CD8-positive, alpha-beta memory T cell (primary cell): Measurements from ENCODE around the gene COQ7. TPM values are rescaled to one million over a fixed set of nuclear protein-coding genes. Genes with fewer than 3 reads are reported as not detected.

Experiments
- CTCF ChIA-PET: fragments of 350-600 bp; sonication (Branson Sonifier 250); formaldehyde crosslinking; loops from one replicate; lab custom pipeline; 2021; ENCODE audit warnings: antibody characterized with exemption; lab: Charles Lee
- POLR2A ChIA-PET: fragments of 350-600 bp; sonication (Branson Sonifier 250); formaldehyde crosslinking; loops from one replicate; lab custom pipeline; 2021; ENCODE audit warnings: antibody characterized with exemption; lab: Charles Lee
- DNase-seq, 5 donors: peaks; one replicate each; pipeline versions ENCODE4 v3.0.0 to v3.0.0-alpha.2; 2020 to 2022; ENCODE audit warnings: mixed read lengths in 1 of 5
- H3K27ac ChIP-seq: one replicate; pipeline ENCODE4 v1.7.0; 2013; ENCODE audit warnings: low read depth, mild to moderate bottlenecking, low read length, moderate library complexity
- H3K27me3 ChIP-seq: 2 replicates; pipeline ENCODE4 v1.7.0; 2013; ENCODE audit warnings: low read length, mild to moderate bottlenecking; ENCODE audit not compliant: insufficient read depth, poor library complexity, severe bottlenecking
- H3K36me3 ChIP-seq: 2 replicates; pipeline ENCODE4 v1.7.0; 2013; ENCODE audit warnings: mild to moderate bottlenecking, low read length, moderate library complexity; ENCODE audit not compliant: insufficient read depth
- H3K4me1 ChIP-seq: 2 replicates; pipeline ENCODE4 v1.7.0; 2013; ENCODE audit warnings: mild to moderate bottlenecking, low read length, moderate library complexity; ENCODE audit not compliant: insufficient read depth
- H3K4me3 ChIP-seq: 2 replicates; pipeline ENCODE4 v1.7.0; 2013; ENCODE audit warnings: mild to moderate bottlenecking, low read length
- H3K9me3 ChIP-seq: 2 replicates; pipeline ENCODE4 v1.7.0; 2013; ENCODE audit warnings: mild to moderate bottlenecking, low read length
- H3K27ac Mint-ChIP-seq, 8 donors: one replicate each; pipeline ENCODE4 v1.8.0; 2020 to 2021; ENCODE audit warnings: mixed read lengths in 8 of 8, mild to moderate bottlenecking in 6 of 8, inconsistent platforms in 3 of 8, moderate library complexity in 3 of 8
- H3K27me3 Mint-ChIP-seq, 2 donors: one replicate each; pipeline ENCODE4 v1.8.0; 2020 to 2021; ENCODE audit warnings: mixed read lengths in 2 of 2, mild to moderate bottlenecking in 1 of 2, moderate library complexity in 1 of 2
- H3K36me3 Mint-ChIP-seq, 3 donors: one replicate each; pipeline ENCODE4 v1.8.0; 2020 to 2021; ENCODE audit warnings: mixed read lengths in 3 of 3, inconsistent platforms in 1 of 3, mild to moderate bottlenecking in 1 of 3
- H3K4me1 Mint-ChIP-seq, 3 donors: one replicate each; pipeline ENCODE4 v1.8.0; 2020 to 2021; ENCODE audit warnings: mixed read lengths in 3 of 3, inconsistent platforms in 1 of 3, mild to moderate bottlenecking in 1 of 3
- H3K4me3 Mint-ChIP-seq, 7 donors: one replicate each; pipeline ENCODE4 v1.8.0; 2020 to 2021; ENCODE audit warnings: mixed read lengths in 7 of 7, mild to moderate bottlenecking in 6 of 7, moderate library complexity in 4 of 7, inconsistent platforms in 2 of 7
- H3K9me3 Mint-ChIP-seq, 5 donors: one replicate each; pipeline ENCODE4 v1.8.0; 2020 to 2022; ENCODE audit warnings: mixed read lengths in 5 of 5, mild to moderate bottlenecking in 3 of 5, moderate library complexity in 2 of 5, inconsistent platforms in 1 of 5
- polyA plus RNA-seq: library from polyadenylated mRNA; unstranded; fragments of 300-500 nt; fragmentation: Illumina TruSeq; gene quantifications from one replicate; pipeline ENCODE4 v1.2.3, GENCODE V29; 2021
- total RNA-seq, 2 experiments: library from RNA; stranded (reverse); gene quantifications; one replicate each; pipeline ENCODE4 v1.2.3, GENCODE V29; 2021

Gene COQ7
- total and polyA plus RNA-seq, 3 experiments from 2014 or later, result 13.2 to 22.4 (median 22.4) TPM

DNA sequence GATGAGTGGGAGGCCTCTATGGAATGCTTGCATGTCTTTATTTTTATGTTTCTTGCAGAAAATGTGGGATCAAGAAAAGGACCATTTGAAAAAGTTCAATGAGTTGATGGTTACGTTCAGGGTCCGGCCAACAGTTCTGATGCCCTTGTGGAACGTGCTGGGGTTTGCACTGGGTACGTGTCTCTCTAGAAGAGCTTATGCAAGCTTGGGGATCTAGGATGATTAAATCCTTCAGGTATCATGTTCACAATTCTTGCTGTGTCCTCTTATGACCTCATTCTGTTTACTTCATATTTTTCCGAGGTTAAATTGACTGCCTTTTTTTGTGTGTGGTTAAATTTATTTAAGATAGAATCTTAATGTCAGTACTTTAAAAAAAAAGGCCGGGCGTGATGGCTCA is 6.4 kb downstream of the COQ7 start:
- Histone ChIP-seq H3K36me3 (no peaks in the 10 kb centered on the region), H3K27ac (no peak overlapping the region), H3K9me3 (no peaks in the 10 kb centered on the region), H3K4me1 (peaks cover 2% of the 10 kb centered on the region), H3K4me3 (no peak overlapping the region), H3K27me3 (no peaks in the 10 kb centered on the region)
- Mint-ChIP-seq H3K36me3 (peaks cover 4 to 51% (median 14%) of the 10 kb centered on the region in 3 donors), H3K27ac (peak overlapping the region in 2 of 8 donors; percentile 19 to 72), H3K27me3 (no peaks in the 10 kb centered on the region), H3K9me3 (no peaks in the 10 kb centered on the region), H3K4me1 (peaks cover 2 to 7% (median 2%) of the 10 kb centered on the region in 3 donors), H3K4me3 (no peak overlapping the region)
- POLR2A ChIA-PET, result no interaction called here
- CTCF ChIA-PET, result no interaction called here
- no peak for DNase-seq

DNA sequence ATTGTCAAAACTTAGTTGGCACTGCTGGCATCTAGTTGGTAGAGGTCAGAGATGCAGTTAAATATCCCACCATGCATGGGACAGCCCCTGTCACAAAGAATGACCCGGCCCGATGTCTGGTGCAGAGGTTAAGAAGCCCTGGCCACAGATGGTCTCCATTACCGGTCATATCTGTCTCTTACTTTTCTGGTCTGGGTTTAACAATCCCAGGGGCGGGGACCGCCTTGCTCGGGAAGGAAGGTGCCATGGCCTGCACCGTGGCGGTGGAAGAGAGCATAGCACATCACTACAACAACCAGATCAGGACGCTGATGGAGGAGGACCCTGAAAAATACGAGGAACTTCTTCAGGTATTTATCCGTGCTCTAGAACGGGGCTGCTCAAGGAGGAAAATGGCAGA is 8.1 kb downstream of the COQ7 start:
- Histone ChIP-seq H3K9me3 (no peaks in the 10 kb centered on the region), H3K4me3 (no peak overlapping the region), H3K36me3 (no peaks in the 10 kb centered on the region), H3K4me1 (no peaks in the 10 kb centered on the region), H3K27me3 (no peaks in the 10 kb centered on the region), H3K27ac (no peak overlapping the region)
- H3K27ac Mint-ChIP-seq, result no peak overlapping the region
- peaks cover 0 to 4% (median 2%) of the 10 kb centered on the region in 3 donors for H3K4me1 Mint-ChIP-seq
- ChIA-PET CTCF (interaction anchor here (1.8 kb wide), 1 partner anchor 10 kb away, joined by 5 read pairs; no protein-coding TSS in a partner anchor), POLR2A (interaction anchor here (0.6 kb wide), 1 partner anchor 447 kb away, joined by 3 read pairs; no protein-coding TSS in a partner anchor)
- H3K36me3 Mint-ChIP-seq, result peaks cover 4 to 60% (median 18%) of the 10 kb centered on the region in 3 donors
- no peak for DNase-seq
- no peaks in the 10 kb centered on the region for H3K27me3 Mint-ChIP-seq
- no peaks in the 10 kb centered on the region for H3K9me3 Mint-ChIP-seq
- H3K4me3 Mint-ChIP-seq, result no peak overlapping the region

DNA sequence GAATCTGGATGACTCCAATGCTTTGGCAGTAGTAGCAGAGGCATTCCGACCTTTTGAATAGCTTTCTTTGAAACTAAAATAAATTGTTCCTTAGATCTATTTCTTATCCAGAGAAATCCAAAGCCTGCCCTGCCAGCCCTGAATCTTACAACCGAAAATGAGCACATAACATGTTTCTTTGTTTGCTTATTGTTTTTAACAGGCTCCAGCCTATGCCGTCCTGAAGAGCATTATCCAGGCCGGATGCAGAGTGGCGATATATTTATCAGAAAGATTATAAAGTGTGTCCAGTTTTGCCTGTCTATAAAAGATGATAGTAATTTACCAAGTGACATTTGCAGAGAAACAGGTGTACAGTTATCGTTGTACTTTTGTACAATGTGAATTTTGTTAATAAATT is 10.5 kb downstream of the COQ7 start:
- DNase-seq, result no peak
- Mint-ChIP-seq H3K36me3 (peaks cover 8 to 64% (median 23%) of the 10 kb centered on the region in 3 donors), H3K27me3 (no peaks in the 10 kb centered on the region), H3K27ac (no peak overlapping the region), H3K4me1 (no peaks in the 10 kb centered on the region), H3K9me3 (no peaks in the 10 kb centered on the region), H3K4me3 (no peak overlapping the region)
- Histone ChIP-seq H3K9me3 (no peaks in the 10 kb centered on the region), H3K27ac (no peak overlapping the region), H3K4me1 (no peaks in the 10 kb centered on the region), H3K4me3 (no peak overlapping the region), H3K27me3 (no peaks in the 10 kb centered on the region), H3K36me3 (peaks cover 5% of the 10 kb centered on the region)
- ChIA-PET CTCF (interaction anchor here (1.0 kb wide), 1 partner anchor 8 kb away, joined by 4 read pairs; no protein-coding TSS in a partner anchor), POLR2A (no interaction called here)

DNA sequence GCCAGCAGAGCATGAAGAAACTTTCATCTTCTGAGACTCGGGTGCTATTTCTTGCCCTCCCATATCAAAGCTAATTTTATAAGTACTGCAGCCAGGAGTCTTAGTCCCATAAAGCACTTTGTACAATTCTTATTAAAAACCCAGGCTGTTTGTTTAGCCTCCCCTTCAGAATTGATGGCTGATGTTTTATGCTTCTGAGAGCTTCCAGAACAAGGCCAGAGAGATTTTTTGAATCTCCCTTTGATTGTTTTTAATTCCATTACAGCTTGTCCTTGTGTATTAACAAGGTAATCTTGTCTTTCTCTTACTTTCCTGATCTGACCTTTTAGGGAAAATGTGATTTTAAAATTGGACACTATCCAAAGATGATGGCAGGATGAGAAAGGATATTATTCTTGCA is 16.3 kb downstream of the COQ7 start:
- Histone ChIP-seq H3K27ac (no peak overlapping the region), H3K4me1 (peaks cover 11% of the 10 kb centered on the region), H3K9me3 (no peaks in the 10 kb centered on the region), H3K36me3 (peaks cover 5% of the 10 kb centered on the region), H3K27me3 (peaks cover 7% of the 10 kb centered on the region), H3K4me3 (no peak overlapping the region)
- Mint-ChIP-seq H3K4me1 (peaks cover 2 to 7% (median 7%) of the 10 kb centered on the region in 3 donors), H3K36me3 (peaks cover 4 to 24% (median 11%) of the 10 kb centered on the region in 3 donors), H3K27ac (no peak overlapping the region), H3K4me3 (no peak overlapping the region), H3K9me3 (no peaks in the 10 kb centered on the region), H3K27me3 (peaks cover 3 to 8% of the 10 kb centered on the region in 2 donors)
- POLR2A ChIA-PET, result no interaction called here
- CTCF ChIA-PET, result interaction anchor here (3.8 kb wide), 1 partner anchor 419 kb away, joined by 38 read pairs; no protein-coding TSS in a partner anchor
- no peak for DNase-seq

DNA sequence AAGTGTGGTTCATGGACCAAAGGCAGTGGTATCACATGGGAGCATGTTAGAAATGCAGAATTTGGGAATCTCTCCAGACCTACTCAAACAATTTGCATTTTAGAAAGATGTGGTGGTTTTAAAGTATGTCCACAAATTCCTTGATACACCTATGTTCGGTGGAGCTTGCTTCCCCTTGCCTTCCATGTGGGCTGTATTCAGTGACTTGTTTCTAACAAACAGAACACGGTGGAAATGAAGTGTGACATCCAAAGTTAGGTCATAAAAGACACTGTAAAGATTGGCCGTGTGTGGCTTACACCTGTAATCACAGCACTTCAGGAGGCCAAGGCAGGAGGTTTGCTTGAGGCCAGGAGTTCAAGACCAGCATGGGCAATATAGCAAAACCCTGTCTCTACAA is 16.7 kb downstream of the COQ7 start:
- H3K4me3 Mint-ChIP-seq, result no peak overlapping the region
- H3K27ac Mint-ChIP-seq, result no peak overlapping the region
- H3K9me3 Mint-ChIP-seq, result no peaks in the 10 kb centered on the region
- H3K36me3 Mint-ChIP-seq, result peaks cover 4 to 19% (median 7%) of the 10 kb centered on the region in 3 donors
- Histone ChIP-seq H3K27me3 (peaks cover 7% of the 10 kb centered on the region), H3K27ac (no peak overlapping the region), H3K4me3 (no peak overlapping the region), H3K36me3 (peaks cover 5% of the 10 kb centered on the region), H3K4me1 (peaks cover 11% of the 10 kb centered on the region), H3K9me3 (no peaks in the 10 kb centered on the region)
- H3K4me1 Mint-ChIP-seq, result peaks cover 2 to 7% (median 7%) of the 10 kb centered on the region in 3 donors
- POLR2A ChIA-PET, result no interaction called here
- peaks cover 3 to 8% of the 10 kb centered on the region in 2 donors for H3K27me3 Mint-ChIP-seq
- DNase-seq, result no peak
- CTCF ChIA-PET, result interaction anchor here (3.2 to 3.8 kb wide), 2 partner anchors 11 to 418 kb away, joined by 12 to 38 read pairs; no protein-coding TSS in a partner anchor

DNA sequence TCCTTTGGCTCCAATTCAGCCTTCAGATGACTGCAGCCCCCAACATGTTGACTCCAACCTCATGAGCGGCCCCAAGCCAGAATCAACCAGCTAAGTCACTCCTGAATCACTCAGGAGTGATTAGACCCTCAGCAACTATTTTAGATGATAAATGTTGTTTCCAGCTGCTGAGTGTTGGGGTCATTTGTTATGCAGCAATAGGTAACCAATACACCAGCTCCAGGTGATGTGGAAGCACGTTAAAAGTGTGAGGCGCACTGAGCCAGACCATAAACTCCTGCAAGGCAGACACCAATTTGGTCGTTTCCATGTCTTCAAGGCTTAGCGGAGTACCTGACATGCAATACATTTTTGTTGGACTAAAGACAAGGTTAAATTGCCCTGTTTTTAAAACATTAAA is 17.5 kb downstream of the COQ7 start:
- Histone ChIP-seq H3K27ac (no peak overlapping the region), H3K9me3 (no peaks in the 10 kb centered on the region), H3K4me1 (peaks cover 11% of the 10 kb centered on the region), H3K36me3 (peaks cover 5% of the 10 kb centered on the region), H3K4me3 (no peak overlapping the region), H3K27me3 (peaks cover 7% of the 10 kb centered on the region)
- no peaks in the 10 kb centered on the region for H3K9me3 Mint-ChIP-seq
- DNase-seq, result no peak
- ChIA-PET CTCF (interaction anchor here (1.2 to 3.8 kb wide), 4 partner anchors 10 to 418 kb away, joined by 4 to 38 read pairs (median 9); no protein-coding TSS in a partner anchor), POLR2A (no interaction called here)
- H3K36me3 Mint-ChIP-seq, result peaks cover 4 to 15% (median 6%) of the 10 kb centered on the region in 3 donors
- peaks cover 3 to 8% of the 10 kb centered on the region in 2 donors for H3K27me3 Mint-ChIP-seq
- H3K4me1 Mint-ChIP-seq, result peaks cover 2 to 7% (median 7%) of the 10 kb centered on the region in 3 donors
- H3K27ac Mint-ChIP-seq, result no peak overlapping the region
- no peak overlapping the region for H3K4me3 Mint-ChIP-seq

DNA sequence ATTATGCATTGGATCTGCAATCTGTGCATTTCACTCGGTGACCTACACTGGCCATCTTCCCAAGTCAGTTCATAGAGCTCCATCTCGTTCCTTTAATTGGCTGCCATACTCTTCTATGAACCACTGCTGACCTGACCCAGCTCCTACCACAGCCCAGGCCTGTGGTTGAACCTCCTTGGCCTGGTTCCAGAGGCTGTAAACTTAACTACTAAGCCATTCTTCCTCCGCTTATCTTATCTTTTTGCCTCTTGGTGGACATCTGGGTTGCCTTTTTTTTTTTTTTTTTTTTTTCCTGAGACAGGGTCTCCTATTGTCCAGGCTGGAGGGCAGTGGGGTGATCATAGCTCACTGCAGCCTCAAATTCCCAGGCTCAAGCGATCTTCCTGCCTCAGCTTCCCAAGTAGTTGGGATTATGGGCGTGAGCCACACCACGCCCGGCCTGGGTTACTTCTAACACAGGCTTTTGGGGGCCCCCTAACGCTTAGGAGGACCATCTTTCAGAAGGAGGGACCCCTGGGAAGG is 18.3 kb downstream of the COQ7 start:
- H3K27ac Mint-ChIP-seq, result no peak overlapping the region
- H3K4me3 Mint-ChIP-seq, result peak overlapping the region in 1 of 7 donors; percentile 67
- no peak for DNase-seq
- Histone ChIP-seq H3K4me3 (no peak overlapping the region), H3K27ac (no peak overlapping the region), H3K36me3 (peaks cover 5% of the 10 kb centered on the region), H3K27me3 (peaks cover 7% of the 10 kb centered on the region), H3K4me1 (peaks cover 11% of the 10 kb centered on the region), H3K9me3 (no peaks in the 10 kb centered on the region)
- CTCF ChIA-PET, result interaction anchor here (0.6 to 3.8 kb wide), 17 partner anchors 8 to 470 kb away, joined by 3 to 38 read pairs (median 4); partner anchors contain the start of genes COQ7 and VPS35L
- peaks cover 3 to 8% of the 10 kb centered on the region in 2 donors for H3K27me3 Mint-ChIP-seq
- H3K4me1 Mint-ChIP-seq, result peaks cover 2 to 7% (median 7%) of the 10 kb centered on the region in 3 donors
- POLR2A ChIA-PET, result no interaction called here
- H3K9me3 Mint-ChIP-seq, result no peaks in the 10 kb centered on the region
- H3K36me3 Mint-ChIP-seq, result peaks cover 4 to 13% (median 6%) of the 10 kb centered on the region in 3 donors
